GM19468 (cell line): Measurements from ENCODE around the gene MBNL2.

Experiments
- ATAC-seq: cut with Tn5 transposase; IDR thresholded peaks from one replicate; pipeline ENCODE4 v1.9.1; 2021; ENCODE audit warnings: mild to moderate bottlenecking, moderate library complexity, moderate number of reproducible peaks; ENCODE audit not compliant: unreplicated experiment; ENCODE audit errors: extremely low read depth

The MBNL2 gene

GRCh38 chr13:97249093-97249795 is 27.1 kb downstream of the MBNL2 start:
- ATAC-seq: no peak

DNA sequence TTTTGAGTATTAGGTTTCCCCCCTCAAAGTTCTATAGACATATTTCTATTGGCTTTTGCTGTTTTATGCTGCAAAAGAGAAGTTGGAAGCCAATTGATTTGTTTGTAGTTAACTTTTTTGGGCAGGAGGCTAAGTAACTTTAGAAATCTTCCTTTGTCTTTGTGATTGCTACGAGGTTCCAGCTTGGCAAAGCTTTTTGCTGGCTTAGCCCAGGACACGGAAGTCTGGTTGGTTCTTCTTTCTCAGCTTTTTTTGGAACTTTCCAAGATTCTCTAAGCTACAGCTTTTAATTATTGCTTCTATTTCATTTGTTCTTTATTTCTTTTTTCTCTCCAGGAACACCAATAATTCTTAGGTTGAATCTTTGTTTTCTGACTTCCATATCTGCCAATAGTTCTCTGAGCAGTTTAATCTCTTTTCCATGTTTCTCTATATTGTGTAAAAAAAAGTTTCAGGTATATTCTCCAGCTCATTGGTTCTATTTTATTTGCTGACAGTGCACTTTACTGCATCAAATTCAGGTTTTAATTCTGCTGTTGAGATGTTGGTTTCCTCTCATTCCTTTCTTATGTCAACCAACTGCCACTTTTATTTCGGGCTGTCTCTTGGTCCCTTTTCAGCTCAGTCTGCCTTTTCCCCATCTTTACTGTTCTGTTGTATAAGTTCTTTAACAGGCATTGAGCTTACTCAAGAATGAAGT is 27.8 kb downstream of the MBNL2 start:
- no peak for ATAC-seq

- no peak for ATAC-seq
Measured at GRCh38 chr13:97250560-97250959, 28.4 kb downstream of the MBNL2 start.

DNA sequence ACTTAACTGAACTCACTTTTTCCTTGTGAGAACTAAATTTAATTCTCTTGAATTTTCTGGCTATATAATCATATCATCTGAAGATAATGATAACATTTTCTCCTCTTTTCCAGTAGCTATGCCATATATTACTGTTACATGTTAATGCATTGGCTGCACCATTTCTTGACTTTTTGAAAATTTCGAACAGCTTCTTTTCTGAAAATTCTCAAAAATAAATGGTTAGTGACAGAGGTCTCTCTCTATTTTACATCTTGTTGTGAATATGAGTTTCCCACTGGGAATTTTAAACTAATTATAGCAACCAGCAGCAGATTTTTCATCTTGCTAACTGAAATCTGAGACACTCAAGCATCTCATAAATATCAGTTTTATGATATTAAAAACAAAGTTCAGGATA is 30.6 kb downstream of the MBNL2 start:
- ATAC-seq: no peak

DNA sequence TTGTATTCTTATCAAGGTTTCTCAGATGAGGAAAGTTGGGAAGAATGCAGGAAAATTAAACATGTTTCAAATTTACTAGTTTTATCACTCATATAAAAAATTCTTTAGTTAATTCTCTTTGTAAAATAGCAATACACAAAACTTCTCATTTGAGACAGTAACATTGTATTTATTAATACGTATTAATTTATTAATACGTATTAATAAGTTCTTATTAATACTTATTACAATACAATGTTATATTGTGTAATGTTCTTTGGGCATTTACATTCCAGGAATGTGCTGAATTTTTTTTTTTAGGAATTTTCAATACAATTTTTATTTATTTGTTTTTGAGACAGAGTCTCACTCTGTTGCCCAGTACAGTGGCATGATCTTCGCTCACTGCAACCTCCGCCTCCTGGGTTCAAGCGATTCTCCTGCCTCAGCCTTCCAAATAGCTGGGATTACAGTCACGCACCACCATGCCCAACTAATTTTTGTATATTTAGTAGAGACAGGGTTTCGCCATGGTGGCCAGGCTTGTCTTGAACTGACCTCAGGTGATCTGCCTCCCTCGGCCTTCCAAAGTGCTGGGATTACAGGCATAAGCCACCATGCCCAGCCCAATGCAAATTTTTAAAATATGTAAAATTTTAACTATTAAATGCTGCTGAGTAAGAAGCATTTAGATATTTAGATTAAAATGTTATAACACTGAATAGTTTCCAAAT is 31.6 kb downstream of the MBNL2 start:
- ATAC-seq: no peak

- ATAC-seq: no peak
Measured at GRCh38 chr13:97254816-97255215, 32.7 kb downstream of the MBNL2 start.

- ATAC-seq: no peak
Measured at GRCh38 chr13:97255515-97256021, 33.4 kb downstream of the MBNL2 start.

DNA sequence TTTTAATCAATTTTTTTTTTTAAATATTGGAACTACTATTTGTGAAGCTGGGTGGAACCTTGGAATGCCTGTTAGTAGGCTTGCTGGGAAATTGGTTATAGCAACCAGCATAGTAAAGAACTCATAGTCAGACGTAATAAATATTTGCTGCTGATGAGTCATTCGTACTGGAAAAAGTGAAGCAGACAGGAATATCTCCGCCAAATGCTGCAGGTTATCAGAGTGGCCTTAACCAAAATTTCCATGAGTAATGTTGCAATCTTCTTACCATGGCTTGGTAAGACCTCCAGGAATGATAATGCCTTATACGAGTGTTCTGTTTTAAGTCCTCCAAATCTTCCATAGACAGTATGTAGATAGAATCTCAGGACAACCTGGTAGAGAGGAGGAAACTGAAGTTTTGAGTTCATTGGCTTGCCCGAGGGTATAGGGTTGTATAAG is 34.2 kb downstream of the MBNL2 start:
- ATAC-seq: no peak

DNA sequence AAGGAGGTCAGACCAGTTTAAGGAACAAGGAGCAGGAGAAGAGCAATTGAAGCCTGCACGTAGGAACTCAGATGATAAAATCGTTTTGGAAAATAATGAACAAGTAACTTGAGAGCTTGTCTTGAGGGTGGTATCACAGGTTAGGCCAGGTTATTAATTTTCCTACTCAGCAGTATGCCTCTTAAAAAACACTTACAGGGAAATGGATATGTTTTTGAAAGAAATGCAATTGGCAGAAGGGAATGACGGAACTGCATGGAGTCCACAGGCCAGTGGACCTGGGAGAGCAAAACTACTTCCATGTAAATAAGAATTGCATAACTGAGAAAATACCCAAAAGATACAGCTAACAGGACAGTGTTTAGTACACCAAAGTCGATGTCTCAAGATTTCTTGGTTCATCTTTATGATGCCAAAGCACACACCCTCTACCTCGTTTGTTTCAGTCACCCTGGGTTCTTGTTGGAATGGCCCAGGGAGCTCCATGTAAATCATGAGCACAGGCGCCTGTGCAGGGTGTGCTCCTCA is 35.2 kb downstream of the MBNL2 start:
- ATAC-seq: no peak

DNA sequence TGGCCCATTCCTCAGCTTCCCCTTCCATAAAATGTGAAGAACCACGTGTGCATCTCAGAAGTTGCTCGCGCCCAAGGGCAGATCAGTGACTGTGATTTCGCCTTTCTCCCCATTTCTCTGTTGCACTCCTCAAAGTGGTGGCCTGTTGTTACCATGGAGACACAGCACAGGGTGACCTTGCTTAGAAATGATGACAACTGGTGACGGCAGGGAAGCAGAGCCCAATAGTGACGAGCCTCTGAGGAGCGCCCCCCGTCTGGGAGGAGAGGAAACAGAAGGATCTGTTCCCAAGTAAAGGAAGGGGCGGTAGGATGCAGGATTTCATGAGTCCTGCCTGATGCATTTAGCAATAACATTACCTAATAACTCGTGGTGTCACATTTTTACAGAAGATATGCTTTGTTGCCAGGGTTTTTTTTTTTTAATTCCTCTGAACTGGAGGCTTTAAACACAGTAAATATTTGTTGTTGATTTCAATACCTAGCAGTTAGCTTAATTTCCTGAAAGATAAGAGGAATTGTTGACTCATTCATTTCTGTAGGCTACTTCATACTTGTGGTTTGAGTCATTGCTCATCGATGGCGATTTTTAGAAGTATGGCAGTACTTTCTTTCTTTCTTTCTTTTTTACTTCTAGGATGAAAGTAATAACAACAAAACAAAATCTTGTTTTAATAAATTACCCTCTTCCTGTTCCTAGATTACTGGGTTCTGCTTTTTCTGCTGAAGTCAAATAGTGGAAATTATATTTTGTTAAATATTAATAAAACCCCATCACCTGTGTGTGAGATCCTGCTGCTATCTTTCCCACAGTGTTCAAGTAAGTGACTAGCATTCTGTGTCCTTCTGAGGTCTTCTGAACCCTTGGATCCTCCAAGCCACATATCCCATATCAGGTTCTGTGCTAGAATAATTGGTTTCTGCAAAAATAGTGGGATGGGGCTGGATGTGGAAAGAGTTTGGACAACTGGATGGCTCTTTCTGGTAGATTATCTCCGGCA is 36.0 kb downstream of the MBNL2 start:
- ATAC-seq: peak; percentile 81

DNA sequence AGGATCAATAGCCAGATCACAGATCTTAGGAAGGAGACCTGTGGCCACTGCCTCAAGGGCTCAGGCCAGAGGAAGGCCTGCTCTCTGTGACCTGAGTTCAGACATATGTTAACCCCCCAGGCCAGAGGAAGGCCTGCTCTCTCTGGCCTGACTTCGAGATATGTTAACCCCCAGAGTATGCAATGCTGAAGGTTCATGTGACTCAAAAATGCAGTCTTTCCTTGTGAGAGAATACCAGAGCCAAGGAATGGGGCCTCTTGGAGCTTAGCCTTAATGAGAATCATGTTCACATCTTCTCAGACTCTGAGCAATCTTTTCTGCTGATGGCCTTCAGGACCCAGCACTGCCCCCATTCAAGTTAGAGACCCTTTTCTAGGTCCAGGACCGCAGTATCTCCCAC is 36.7 kb downstream of the MBNL2 start:
- ATAC-seq: no peak

DNA sequence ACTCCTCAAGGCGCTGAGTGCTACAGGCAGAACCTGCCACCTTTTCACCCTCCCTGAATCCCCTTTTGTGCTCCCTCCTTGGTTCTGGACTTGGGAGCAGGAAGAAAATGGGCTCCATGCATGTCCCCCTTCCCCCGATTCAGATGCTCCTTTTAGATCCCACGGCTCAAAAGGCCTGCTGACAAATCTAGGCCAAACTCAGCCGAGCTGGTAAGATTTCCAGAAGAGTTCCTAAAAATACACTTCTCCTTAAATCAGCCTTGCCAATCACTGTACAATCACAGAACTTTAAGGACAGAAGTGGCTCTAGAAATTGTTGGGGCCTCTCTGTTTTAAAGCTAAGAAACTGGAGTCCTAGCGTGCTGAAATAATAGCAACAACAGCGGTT is 37.3 kb downstream of the MBNL2 start:
- no peak for ATAC-seq

DNA sequence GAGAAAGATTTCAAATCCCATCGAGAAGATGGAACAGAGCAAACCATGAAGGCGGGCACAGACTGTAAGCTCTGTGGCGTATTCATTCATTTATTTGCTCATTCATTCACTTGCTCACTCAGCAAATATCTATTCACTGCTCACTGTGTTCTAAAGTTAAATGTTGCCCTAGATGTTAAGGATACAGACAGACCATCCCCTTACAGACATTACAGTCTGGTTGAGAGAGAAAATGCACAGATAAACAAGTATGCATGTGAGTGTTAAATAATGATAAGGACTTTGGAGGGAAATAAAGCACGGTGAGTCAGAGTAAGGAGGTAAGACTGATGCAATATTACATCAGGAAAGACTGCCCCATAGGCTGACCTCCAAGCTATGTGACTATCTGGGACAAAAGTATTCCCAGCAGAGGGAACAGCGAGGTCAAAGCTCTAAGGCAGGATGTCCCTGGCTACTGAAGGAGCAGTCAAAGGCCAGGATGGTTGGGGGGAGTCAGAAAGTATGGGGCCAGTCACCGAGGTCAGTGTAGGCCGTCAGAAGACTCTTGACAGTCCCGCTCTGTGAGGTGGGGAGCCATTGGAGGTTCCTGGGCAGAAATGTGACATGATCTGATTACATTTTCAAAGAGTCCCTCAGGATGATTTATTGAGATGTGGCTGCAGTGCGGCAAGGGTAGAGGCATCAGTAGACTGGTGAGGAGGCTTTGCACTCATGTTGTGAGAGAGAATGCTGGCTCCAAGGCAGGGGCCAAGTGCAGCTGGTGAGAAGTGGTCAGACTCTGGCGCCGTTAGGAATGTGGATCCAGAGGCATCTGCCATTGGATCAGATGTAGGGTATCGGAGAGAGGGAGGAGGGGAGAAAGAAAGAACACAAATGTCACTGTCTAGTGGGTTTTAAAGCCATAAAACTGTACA is 37.9 kb downstream of the MBNL2 start:
- no peak for ATAC-seq

DNA sequence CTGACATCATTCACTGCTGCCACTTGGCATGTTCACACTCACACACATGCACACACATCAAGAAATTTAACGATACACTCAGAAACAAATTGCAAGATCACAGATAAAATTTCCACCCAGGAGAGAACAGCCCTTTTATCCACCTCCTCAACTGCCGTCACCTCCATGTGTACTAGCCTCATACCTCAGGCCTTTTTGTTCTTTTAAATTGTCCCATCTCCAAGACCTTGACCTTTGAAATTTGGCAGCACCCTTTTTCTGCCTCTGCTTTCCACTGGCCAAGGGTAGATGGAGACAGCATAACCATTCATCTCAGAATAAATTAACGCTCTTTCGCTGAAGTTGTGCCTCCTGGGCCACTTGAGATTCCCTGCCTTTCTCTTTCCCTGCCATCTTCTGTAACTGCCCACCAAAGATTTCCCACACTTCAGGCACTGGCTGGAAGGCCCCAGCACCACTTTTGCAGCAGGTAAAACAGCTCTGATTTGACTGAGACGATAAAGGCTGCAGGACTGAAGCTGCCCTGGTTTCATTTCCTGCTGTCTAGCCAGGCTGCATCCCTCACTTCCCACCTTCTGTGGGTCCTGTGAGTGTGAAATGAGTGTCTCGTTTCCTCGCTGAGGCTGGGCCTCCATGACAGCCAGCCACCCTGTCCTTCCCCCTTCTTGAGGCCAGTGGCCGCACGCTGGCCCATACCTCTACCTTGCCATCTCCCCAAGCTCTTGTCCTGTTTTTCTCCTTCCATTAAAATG is 39.3 kb downstream of the MBNL2 start:
- ATAC-seq: peak; percentile 33

DNA sequence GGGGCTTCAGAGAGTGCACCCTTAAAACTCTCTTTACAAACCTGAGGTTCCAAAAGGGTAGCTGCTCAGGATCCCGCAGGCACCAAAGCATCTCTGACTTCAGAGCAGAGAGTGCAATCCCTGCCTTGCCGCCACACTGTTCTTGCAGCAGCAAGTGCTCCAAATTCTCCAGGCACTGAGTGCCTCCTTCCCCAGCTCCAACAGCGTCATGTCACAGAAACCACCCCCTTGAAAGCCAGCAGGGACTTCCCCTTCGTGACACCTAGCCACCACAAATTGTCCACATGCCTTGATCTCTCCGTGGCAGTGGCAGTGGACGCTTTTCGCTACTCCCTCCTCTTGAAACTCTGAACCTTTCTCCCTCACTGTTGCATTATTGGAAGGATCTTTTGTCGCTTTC is 39.9 kb downstream of the MBNL2 start:
- no peak for ATAC-seq

DNA sequence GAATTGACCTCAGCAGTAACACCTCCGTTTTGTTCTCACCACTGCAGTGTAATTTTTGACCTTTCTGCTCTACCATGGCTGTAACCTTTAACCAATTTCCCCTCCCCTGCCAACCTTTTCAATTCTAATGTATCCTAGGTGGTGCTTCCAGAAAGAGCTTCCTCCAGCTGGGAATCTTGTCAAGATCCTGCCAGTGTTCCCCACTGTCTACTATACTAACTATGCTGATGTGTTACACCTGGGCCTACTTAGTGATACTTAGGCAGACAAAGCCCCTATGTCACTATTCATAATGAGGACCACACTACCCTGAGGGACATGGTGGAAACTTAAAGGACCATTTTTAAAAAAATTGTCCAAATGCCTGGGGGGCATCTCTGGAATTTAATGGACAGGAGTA is 41.0 kb downstream of the MBNL2 start:
- no peak for ATAC-seq

- ATAC-seq: no peak
Measured at GRCh38 chr13:97264663-97265062, 42.5 kb downstream of the MBNL2 start.

GRCh38 chr13:97266332-97266731 is 44.2 kb downstream of the MBNL2 start:
- no peak for ATAC-seq
